GM23338 (cell line): Measurements from ENCODE around the gene MMAB. TPM values are rescaled to one million over a fixed set of nuclear protein-coding genes. Genes with fewer than 3 reads are reported as not detected.

Source experiments
- ATAC-seq: fragments of 200-7000 bp; cut with Tn5 transposase; 3 replicates; pipeline ENCODE4 v1.9.1; 2020
- DNase-seq: peaks from one replicate; pipeline ENCODE4 v3.0.0-alpha.2; 2015; ENCODE audit warnings: low spot score
- H2AFZ ChIP-seq: fragments of 200-600 bp; sonication (generic); 2 replicates; pipeline ENCODE4 v1.8.0; 2016; ENCODE audit warnings: antibody characterized with exemption, mild to moderate bottlenecking, moderate library complexity
- H3F3A ChIP-seq: fragments of 200-600 bp; sonication (generic); replicated peaks from 2 replicates; pipeline ENCODE4 v1.8.0; 2017; ENCODE audit warnings: antibody characterized with exemption, mixed run types, low read depth
- H3K27ac ChIP-seq: fragments of 200-600 bp; sonication (generic); 2 replicates; pipeline ENCODE4 v1.6.1; 2016; ENCODE audit warnings: low read depth
- H3K27me3 ChIP-seq: fragments of 200-600 bp; sonication (generic); 2 replicates; pipeline ENCODE4 v1.8.0; 2016; ENCODE audit warnings: mild to moderate bottlenecking, mixed run types, moderate library complexity; ENCODE audit not compliant: insufficient read depth
- H3K36me3 ChIP-seq: fragments of 200-600 bp; sonication (generic); 2 replicates; pipeline ENCODE4 v1.8.0; 2016; ENCODE audit warnings: mild to moderate bottlenecking; ENCODE audit not compliant: insufficient read depth
- H3K4me1 ChIP-seq: fragments of 200-600 bp; sonication (generic); 2 replicates; pipeline ENCODE4 v1.8.0; 2016; ENCODE audit warnings: mild to moderate bottlenecking, moderate library complexity; ENCODE audit not compliant: insufficient read depth
- H3K4me2 ChIP-seq: fragments of 200-600 bp; sonication (generic); 2 replicates; pipeline ENCODE4 v1.7.1; 2017; ENCODE audit warnings: mixed run types
- H3K4me3 ChIP-seq: fragments of 200-600 bp; sonication (generic); 2 replicates; pipeline ENCODE4 v1.6.1; 2016; ENCODE audit warnings: mixed run types
- H3K79me2 ChIP-seq: fragments of 200-600 bp; sonication (generic); replicated peaks from 2 replicates; pipeline ENCODE4 v1.8.0; 2017; ENCODE audit warnings: mild to moderate bottlenecking; ENCODE audit not compliant: insufficient read depth
- H3K9me2 ChIP-seq: fragments of 200-600 bp; sonication (generic); 2 replicates; pipeline ENCODE4 v1.8.0; 2017; ENCODE audit not compliant: insufficient read depth
- H4K20me1 ChIP-seq: fragments of 200-600 bp; sonication (generic); replicated peaks from 2 replicates; pipeline ENCODE4 v1.8.0; 2017; ENCODE audit warnings: mild to moderate bottlenecking; ENCODE audit not compliant: insufficient read depth
- H3K27ac Mint-ChIP-seq: 2 replicates; pipeline ENCODE4 v1.8.0; 2020; ENCODE audit warnings: inconsistent platforms, mild to moderate bottlenecking, moderate library complexity, mixed read lengths
- H3K27me3 Mint-ChIP-seq: 3 replicates; pipeline ENCODE4 v1.8.0; 2022; ENCODE audit warnings: low read depth, mild to moderate bottlenecking, moderate library complexity, mixed read lengths, inconsistent platforms; ENCODE audit not compliant: insufficient read depth, poor library complexity
- H3K36me3 Mint-ChIP-seq: 3 replicates; pipeline ENCODE4 v1.8.0; 2021; ENCODE audit warnings: low read depth, mild to moderate bottlenecking, inconsistent platforms, moderate library complexity, mixed read lengths
- H3K4me1 Mint-ChIP-seq: 3 replicates; pipeline ENCODE4 v1.8.0; 2020; ENCODE audit warnings: mild to moderate bottlenecking, inconsistent platforms, mixed read lengths
- H3K4me3 Mint-ChIP-seq: 3 replicates; pipeline ENCODE4 v1.8.0; 2021; ENCODE audit warnings: moderate library complexity, mild to moderate bottlenecking, inconsistent platforms, mixed read lengths
- H3K9me3 Mint-ChIP-seq: 3 replicates; pipeline ENCODE4 v1.8.0; 2020; ENCODE audit warnings: moderate library complexity, mild to moderate bottlenecking, inconsistent platforms, mixed read lengths
- CREB1 ChIP-seq: fragments of 250-450 bp; sonication (Bioruptor Pico); IDR thresholded peaks from 2 replicates; pipeline ENCODE4 v1.5.0; 2020; ENCODE audit warnings: low read depth, mild to moderate bottlenecking, moderate library complexity
- CTCF ChIP-seq, 2 experiments: fragments of 200-600 bp in 1 of 2; sonication (generic) in 1 of 2; conservative IDR thresholded peaks; 2 replicates each; pipeline versions ENCODE4 v1.5.1 to v1.6.1; 2016 to 2017; ENCODE audit warnings: antibody characterized with exemption in 2 of 2, low read depth in 2 of 2, mild to moderate bottlenecking in 2 of 2, moderate library complexity in 1 of 2
- ETS1 ChIP-seq: IDR thresholded peaks from 2 replicates; pipeline ENCODE4 v1.6.1; 2016; ENCODE audit warnings: antibody characterized with exemption
- EZH2 ChIP-seq: fragments of 200-600 bp; sonication (generic); IDR thresholded peaks from one replicate; pipeline ENCODE4 v1.8.0; 2017; ENCODE audit warnings: antibody characterized with exemption, mild to moderate bottlenecking, low read depth; ENCODE audit not compliant: unreplicated experiment
- EZH2phosphoT487 ChIP-seq: fragments of 200-600 bp; sonication (generic); IDR thresholded peaks from one replicate; pipeline ENCODE4 v1.8.1; 2018; ENCODE audit warnings: antibody characterized with exemption; ENCODE audit not compliant: unreplicated experiment
- JUNB ChIP-seq: IDR thresholded peaks from one replicate; pipeline ENCODE4 v1.6.1; 2016; ENCODE audit warnings: antibody characterized with exemption; ENCODE audit not compliant: unreplicated experiment
- NANOG ChIP-seq: IDR thresholded peaks from 2 replicates; pipeline ENCODE4 v1.6.1; 2016; ENCODE audit warnings: antibody characterized with exemption, borderline replicate concordance
- POLR2AphosphoS5 ChIP-seq: IDR thresholded peaks from 2 replicates; pipeline ENCODE4 v1.6.1; 2016; ENCODE audit warnings: antibody characterized with exemption, low read depth
- REST ChIP-seq: IDR thresholded peaks from one replicate; pipeline ENCODE4 v1.6.1; 2018; ENCODE audit warnings: antibody characterized with exemption; ENCODE audit not compliant: unreplicated experiment
- STAT1 ChIP-seq: IDR thresholded peaks from one replicate; pipeline ENCODE4 v1.6.1; 2016; ENCODE audit warnings: antibody characterized with exemption; ENCODE audit not compliant: unreplicated experiment
- ZNF114 ChIP-seq: fragments of 250-450 bp; sonication (Bioruptor Pico); IDR thresholded peaks from 2 replicates; pipeline ENCODE4 v1.5.0; 2020; ENCODE audit warnings: mild to moderate bottlenecking, moderate library complexity
- ZNF331 ChIP-seq: fragments of 250-450 bp; sonication (Bioruptor Pico); IDR thresholded peaks from 2 replicates; pipeline ENCODE4 v1.5.0; 2020; ENCODE audit warnings: low read depth, mild to moderate bottlenecking, moderate library complexity
- ZNF462 ChIP-seq: fragments of 250-450 bp; sonication (Bioruptor Pico); IDR thresholded peaks from 2 replicates; pipeline ENCODE4 v1.5.0; 2020; ENCODE audit warnings: mild to moderate bottlenecking, moderate library complexity
- polyA plus RNA-seq: library from polyadenylated mRNA; unstranded; fragments of >200 nt; fragmentation: Nextera tagmentation; extraction: Ambion mirVana; gene quantifications from 2 replicates; pipeline ENCODE4 v1.2.1, GENCODE V29; 2016
- total RNA-seq: library from RNA; depleted of rRNA; stranded (reverse); fragments of >200 nt; shearing (Covaris generic); gene quantifications from 2 replicates; pipeline ENCODE4 v1.2.3, GENCODE V29; 2014

Gene MMAB
- total and polyA plus RNA-seq, 2 experiments from 2014 or later, result 24.7 to 38.5 TPM

- Mint-ChIP-seq H3K36me3 (peaks cover 16% of the 10 kb centered on the region), H3K27ac (no peak overlapping the region), H3K4me1 (no peaks in the 10 kb centered on the region; the same call in 2 of the 3 replicates), H3K4me3 (no peak overlapping the region), H3K27me3 (peaks cover 4% of the 10 kb centered on the region), H3K9me3 (no peaks in the 10 kb centered on the region)
- Histone ChIP-seq H3K36me3 (no peaks in the 10 kb centered on the region), H3K9me2 (no peaks in the 10 kb centered on the region), H3K4me2 (no peak overlapping the region), H3K4me3 (no peak overlapping the region), H3F3A (no peaks in the 10 kb centered on the region), H3K4me1 (no peaks in the 10 kb centered on the region), H3K27me3 (no peaks in the 10 kb centered on the region), H3K27ac (no peak overlapping the region), H4K20me1 (no peaks in the 10 kb centered on the region), H3K79me2 (no peaks in the 10 kb centered on the region), H2AFZ (no peak overlapping the region)
- TF ChIP-seq ZNF462 (CRISPR knock-in tag) (no peak), ZNF331 (CRISPR knock-in tag) (no peak), EZH2phosphoT487 (no peak), CTCF (conservative IDR thresholded peaks at IDR 0.05; ENCODE audit: low read depth in 2 of 2) (no peak), STAT1 (no peak), POLR2AphosphoS5 (no peak), ETS1 (no peak), JUNB (no peak), EZH2 (no peak), NANOG (no peak), CREB1 (CRISPR knock-in tag) (no peak), ZNF114 (CRISPR knock-in tag) (no peak), REST (no peak)
- no peak for ATAC-seq
- no peak for DNase-seq
Measured at GRCh38 chr12:109561711-109562030, 11.6 kb downstream of the MMAB start.
